Amniotic stem cell (primary cell): ENCODE data around the gene ELANE.
"Not testable (repeated sequence)": the region's sequence is repeated elsewhere in the genome, so short reads cannot be mapped to it uniquely, and the experiment has no call there.

Source experiments
- DNase-seq: peaks from one replicate; lab custom pipeline; 2025; lab: John Stamatoyannopoulos, UW

ELANE gene

GRCh38 chr19:814152-815078 is 37.7 kb upstream of the ELANE start:
- no peak for DNase-seq

DNA sequence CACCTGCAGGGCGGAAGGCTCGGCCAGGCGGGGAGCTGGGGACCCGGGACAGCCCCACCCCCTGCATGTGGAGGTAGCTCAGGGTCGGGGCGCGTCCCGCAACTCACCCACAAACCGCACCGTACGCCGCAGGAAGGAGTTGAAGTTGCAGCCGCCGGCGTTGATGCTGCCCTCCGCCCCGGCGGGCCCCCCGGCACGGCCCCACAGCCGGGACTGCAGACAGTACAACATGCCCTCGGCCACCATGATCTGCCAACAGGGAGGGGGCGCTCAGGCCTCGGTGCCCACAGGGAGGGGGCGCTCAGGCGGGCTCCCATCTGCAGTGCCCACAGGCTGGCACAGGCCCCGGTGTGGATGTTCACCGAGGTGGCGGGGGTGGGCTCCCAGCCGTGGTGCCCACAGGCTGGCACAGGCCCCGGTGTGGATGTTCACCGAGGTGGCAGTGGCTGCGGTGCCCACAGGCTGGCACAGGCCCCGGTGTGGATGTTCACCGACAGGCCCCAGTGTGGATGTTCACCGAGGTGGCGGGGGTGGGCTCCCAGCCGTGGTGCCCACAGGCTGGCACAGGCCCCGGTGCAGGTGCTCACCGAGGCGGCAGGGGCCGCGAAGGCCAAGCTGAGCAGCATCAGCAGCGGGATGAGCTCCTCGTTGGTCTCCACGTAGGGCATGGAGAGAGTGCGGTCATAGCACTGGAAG is 36.9 kb upstream of the ELANE start:
- DNase-seq = no peak

DNA sequence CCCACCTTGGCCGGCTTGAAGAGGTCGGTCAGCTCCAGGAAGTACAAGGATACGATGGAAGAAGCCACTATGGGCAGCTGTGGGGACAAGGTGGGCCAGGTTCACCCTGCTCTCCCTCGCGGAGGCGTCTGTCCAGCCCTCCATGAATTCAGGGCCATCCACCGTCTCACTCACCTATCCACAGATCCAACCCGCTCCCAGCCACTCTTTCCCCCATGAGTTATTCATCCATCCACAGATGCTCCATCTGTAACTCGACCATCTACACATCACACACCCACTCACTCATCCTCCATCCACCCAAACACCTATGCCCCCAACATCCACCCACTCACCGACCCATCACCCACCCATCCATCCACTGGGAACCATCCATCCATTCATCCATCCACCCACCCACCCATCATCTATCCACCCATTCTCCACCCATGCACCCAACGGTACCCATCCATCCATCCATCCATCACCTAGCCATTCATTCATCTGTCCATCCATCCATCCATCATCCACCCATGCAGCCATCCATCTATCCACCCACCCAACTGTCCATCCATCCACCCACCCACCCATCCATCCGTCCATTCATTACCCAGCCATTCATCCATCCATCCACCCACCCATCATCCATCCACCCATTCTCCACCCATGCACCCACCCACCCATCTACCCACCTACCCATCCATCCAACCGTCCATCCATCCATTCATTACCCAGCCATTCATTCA is 36.2 kb upstream of the ELANE start:
- DNase-seq = no peak

DNA sequence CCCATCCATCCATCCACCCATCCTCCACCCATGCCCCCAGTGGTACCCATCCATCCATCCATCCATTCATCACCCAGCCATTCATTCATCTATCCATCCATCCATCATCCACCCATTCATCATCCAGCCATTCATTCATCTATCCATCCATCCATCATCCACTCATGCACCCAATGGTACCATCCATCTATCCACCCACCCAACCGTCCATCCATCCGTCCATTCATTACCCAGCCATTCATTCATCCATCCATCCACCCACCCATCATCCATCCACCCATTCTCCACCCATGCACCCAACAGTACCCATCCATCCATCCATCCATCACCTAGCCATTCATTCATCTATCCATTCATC is 35.6 kb upstream of the ELANE start:
- no peak for DNase-seq

- not testable (repeated sequence) for DNase-seq
These were observed 31.9 kb upstream of the ELANE start for GRCh38 chr19:820212-820611.

DNA sequence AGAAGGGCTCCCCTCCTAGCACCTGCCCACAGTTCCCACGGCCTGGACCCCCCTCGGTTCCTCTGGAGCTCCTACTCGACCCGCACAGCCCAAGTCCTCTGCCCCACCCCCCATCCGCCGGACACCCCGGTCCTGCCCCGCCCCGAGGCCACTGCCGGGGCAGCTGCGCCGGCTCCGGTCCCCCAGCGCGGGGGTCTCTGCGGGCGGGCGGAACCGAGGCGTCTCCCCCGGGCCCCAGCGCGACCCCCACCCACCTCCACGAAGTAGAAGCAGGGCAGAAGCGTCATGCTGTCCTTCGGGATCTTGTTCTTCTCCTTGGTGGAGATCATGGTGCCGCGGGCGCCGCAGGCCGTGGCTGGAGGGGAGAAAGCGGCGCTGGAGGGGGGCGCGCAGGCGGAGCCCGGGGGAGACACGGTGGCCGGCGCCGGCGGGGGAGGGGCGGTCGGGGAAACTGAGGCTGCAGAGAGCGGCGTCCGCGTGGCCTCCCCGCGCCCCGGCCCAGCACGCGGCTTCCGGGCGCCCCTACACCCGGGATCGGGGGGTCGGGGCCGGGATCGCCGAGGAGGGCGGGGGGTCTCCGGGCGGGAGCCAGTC is 30.8 kb upstream of the ELANE start:
- no peak for DNase-seq

GRCh38 chr19:821825-822503 is 30.1 kb upstream of the ELANE start, which contains the start of gene PLPPR3:
Gene PLPPR3 (minus strand): TSS chr19:821955. CDS start chr19:821559, 396 bp downstream.
- DNase-seq = no peak

GRCh38 chr19:823565-824121 is 28.5 kb upstream of the ELANE start:
- no peak for DNase-seq

DNA sequence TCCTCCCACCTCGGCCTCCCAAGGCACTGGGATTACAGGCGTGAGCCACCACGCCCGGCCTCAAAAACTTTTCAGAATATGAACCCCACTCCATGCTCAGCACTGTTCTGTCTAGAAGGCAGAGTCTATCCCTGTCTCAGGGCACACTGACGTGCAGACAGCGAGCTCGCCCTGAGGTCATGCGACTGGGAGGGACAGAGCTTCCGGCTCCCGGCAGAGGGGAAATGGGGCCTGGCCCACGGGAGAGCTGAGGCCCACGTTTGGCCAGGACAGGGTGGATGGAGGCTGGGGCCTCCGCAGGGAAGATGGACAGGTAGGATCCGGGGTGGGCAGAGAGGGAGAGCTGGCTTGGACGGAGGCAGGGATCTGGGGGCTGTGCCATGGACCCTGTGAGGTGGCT is 27.2 kb upstream of the ELANE start:
- no peak for DNase-seq

DNA sequence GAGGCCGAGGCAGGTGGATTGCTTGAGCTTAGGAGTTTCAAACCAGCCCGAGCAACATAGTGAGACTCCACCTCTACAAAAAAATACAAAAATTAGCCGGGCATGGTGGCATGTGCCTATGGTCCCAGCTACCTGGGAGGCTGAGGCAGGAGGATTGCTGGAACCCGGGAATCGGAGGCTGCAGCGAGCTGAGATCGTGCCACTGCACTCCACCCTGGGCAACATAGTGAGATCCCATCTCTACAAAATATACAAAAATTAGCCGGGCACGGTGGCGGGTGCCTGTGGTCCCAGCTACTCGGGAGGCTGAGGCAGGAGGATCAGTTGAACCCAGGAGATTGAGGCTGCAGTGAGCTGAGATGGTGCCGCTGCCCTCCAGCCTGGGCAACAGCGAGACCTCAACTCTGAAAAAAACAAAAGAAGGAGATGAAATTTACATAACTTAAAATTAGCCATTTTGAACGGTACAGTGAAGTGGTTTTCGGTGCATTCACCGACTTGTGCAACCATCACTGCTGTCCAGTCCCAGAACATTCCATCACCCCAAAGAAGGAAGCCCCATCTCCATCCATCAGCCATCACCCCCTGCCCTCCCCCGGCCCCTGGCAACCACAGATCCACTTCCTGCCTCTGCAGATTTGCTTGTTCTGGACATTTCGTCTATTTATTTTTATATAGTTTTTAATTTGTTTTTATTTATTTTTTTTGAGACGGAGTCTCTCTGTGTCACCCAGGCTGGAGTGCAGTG is 26.0 kb upstream of the ELANE start:
- DNase-seq = no peak

- DNase-seq = no peak
These were observed 24.8 kb upstream of the ELANE start for GRCh38 chr19:827314-827709.

DNA sequence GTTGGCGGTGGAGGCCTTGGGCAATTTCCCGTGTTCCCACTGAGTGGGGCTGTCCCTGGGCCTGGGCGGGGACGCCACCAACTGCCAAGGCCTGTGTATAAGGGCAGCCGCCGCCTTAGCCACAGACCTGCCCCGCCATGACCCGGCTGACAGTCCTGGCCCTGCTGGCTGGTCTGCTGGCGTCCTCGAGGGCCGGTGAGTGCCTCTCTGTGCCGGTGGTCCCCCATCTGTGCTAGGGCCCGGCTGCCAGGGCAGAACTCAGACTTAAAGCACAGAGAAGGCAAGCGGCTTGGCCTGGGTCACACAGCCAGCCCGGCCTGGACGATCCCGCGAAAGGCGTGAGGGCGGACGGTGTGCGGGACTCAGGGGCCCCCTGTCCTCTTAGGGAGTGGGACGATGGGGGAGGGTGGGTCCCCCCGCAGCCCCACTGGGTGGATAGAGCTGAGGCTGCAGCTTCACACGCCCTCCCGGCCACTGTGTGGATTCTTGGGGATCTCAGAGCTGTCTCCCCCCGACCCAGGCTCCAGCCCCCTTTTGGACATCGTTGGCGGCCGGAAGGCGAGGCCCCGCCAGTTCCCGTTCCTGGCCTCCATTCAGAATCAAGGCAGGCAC is 24.3 kb upstream of the ELANE start, which contains the start of gene AZU1:
AZU1 (plus strand) TSS at position 128 of the 612 bp plus-strand sequence; CDS start at position 138, 10 bp downstream.
- no peak for DNase-seq

- no peak for DNase-seq
These were observed 22.9 kb upstream of the ELANE start for GRCh38 chr19:829129-829758.

DNA sequence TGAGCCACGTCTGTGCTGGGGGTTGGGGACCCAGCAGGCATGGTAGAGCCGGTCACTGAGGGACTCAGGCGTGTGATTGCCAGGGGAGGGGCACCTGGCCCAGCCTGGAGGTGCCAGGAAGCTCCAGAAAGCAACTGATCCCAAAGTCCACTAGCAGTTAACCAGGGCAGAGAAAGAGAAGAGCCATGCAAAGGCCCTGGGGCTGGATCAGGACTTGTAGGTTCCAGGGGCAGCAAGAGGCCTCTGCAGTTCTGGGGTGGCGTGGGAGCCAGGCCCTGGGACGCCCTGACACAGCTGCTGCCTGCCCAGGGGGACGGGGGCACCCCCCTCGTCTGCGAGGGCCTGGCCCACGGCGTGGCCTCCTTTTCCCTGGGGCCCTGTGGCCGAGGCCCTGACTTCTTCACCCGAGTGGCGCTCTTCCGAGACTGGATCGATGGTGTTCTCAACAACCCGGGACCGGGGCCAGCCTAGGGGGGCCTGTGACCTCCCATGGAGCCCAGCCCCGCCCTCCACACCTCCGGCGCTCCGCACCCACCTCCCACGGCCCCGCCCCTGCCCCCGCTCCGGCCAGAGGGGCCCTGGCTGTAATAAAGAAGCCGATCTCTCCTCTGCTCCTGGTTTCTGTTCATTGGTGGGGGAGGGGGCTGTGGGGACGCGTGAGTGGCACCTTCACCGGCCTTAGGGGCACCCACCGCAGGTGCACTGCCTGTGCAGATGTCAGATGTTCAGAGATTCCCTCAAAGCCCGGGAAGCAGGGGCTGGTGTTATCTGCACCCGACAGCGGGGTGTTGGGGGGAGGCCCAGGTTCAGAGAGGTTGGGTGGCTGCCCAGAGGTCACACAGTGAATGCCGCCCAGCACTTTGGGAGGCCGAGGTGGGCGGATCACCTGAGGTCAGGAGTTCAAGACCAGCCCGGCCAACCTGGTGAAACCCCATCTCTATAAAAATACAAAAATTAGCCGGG is 20.4 kb upstream of the ELANE start:
- DNase-seq = no peak

DNA sequence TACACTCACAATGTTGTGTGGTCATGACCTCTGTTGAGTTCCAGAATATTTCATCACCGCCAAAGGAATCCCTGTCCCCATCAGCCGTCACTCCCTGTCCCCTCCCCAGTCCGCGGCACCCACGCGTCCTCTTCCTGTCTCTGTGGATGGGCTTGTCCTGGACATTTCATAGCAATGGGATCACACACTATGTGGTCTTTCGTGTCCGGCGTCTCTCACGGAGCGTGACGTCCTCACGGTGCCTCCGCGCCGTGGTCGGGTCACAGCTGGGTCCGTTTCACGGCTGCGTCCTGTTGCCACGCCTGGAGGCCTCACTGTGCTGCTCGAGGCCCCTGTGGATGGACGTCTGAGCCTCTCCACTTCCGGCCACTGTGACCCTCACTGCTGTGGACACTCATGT is 17.9 kb upstream of the ELANE start:
- DNase-seq = no peak

GRCh38 chr19:835210-835810 is 16.8 kb upstream of the ELANE start:
- DNase-seq = no peak

GRCh38 chr19:840519-841206 is 11.4 kb upstream of the ELANE start, which contains the start of gene PRTN3:
Gene PRTN3 (plus strand): TSS chr19:840999. CDS start chr19:841009, 10 bp downstream.
- no peak for DNase-seq
